NCI-H2107 (cell line): ENCODE results near the gene SNUPN.
"Not testable (repeated sequence)": the region's sequence is repeated elsewhere in the genome, so short reads cannot be mapped to it uniquely, and the experiment has no call there.

ENCODE experiments used
- DNase-seq: peaks from one replicate; lab custom pipeline; 2025; lab: John Stamatoyannopoulos, UW

SNUPN gene

DNA sequence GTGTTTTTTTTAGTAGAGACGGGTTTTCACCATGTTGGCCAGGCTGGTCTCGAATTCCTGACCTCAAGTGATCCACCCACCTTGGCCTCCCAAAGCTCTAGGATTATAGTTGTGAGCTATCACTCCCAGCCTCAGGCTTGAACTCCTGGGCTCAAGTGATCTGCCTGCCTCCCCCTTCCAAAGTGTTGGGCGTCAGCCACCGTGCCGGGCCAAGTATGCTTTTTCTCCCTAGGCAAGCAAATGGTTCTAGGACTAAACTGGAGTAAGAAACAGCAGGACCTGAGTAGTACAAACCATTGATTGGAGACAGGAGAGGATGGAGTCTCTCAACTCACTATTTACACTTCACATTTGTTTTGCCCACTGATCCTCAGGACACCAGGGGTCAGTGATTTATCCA is 41.8 kb downstream of the SNUPN start:
- DNase-seq = no peak

DNA sequence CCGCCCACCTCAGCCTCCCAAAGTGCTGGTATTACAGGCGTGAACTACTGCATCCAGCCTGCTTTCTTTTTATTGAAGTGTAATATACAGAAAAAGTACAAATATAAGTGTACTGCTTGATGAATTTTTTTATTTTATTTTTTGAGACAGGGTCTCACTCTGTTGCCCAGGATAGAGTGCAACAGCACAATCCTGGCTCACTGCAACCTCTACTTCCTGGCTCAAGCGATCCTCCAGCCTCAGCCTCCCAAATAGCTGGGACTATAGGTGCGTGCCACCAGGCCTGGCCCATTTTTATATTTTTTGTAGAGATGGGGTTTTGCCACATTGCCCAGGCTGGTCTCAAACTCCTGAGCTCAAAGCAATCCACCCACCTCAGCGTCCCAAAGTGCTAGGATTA is 42.6 kb downstream of the SNUPN start:
- DNase-seq = not testable (repeated sequence)

GRCh38 chr15:75578948-75579920 is 46.3 kb downstream of the SNUPN start, which contains the start of gene PTPN9:
Gene PTPN9, minus strand, starts transcription at chr15:75579315. Its CDS starts 539 bp downstream, at chr15:75578776.
- DNase-seq = peak; percentile 13

GRCh38 chr15:75578173-75578947 is 47.2 kb downstream of the SNUPN start:
- DNase-seq = no peak

- DNase-seq = no peak
These were observed 47.9 kb downstream of the SNUPN start for GRCh38 chr15:75577401-75578172.

DNA sequence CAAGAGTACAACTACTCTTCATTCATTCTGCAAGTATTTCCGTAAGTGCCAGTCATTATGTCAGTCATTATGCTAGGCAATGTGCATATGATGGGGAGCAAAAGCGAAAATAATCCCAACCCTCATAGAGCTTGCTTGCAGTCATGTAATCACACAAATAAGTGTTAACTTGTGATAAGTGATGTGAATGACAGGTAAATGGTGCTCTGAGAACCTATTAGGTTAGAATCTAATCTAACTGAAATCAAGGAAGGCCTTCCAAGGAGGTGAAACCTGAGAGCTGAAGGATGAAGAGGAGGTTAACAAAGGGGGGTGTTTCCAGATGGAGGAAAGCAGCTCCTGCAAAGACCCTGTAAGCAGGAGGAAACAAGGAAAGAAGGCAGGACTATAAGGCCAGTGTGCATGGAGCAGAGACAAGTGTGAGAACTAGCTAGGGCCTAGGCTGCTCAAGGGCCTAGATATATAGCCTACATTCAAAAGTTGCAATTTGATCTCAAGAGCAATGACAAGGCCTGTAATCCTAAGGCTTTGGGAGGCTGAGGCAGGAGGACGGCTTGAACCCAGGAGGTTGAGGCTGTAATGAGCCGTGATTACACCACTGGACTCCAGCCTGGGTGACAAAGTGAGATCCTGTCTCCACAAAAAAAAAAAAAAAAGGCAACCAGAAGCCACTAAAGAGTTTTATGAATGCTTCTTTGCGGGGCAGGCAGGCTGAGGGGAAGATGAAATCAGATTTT is 51.7 kb downstream of the SNUPN start:
- DNase-seq = no peak

DNA sequence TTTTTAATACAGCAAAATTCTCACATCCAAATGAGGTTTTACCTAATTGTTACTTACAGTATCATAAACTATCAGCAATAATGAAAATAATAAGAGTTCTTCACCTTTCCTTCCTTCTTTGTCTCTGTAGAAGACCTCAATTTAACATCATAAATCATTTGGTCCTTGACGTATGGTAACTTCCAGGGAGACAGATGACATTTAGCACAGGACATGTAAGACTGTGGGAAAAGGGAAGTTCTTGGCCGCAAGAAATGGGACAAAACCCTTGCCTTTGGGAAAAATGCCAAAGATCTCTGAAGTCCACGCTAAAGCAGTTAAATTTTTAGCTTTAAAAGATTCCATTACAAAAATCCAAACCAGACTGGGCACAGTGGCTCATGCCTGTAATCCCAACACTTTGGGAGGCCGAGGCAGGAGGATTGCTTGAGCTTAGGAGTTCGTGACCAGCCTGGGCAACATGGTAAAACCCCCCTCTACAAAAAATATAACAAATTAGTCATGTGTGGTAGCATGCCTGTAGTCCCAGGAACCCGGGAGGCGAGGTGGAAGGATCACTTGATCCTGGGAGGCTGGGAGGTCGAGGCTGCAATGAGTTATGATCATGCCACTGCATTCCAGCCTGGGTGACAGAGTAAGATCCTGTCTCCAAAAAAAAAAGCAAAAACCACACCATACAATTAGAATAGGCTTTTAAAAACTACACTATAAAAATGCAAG is 55.2 kb downstream of the SNUPN start:
- no peak for DNase-seq

GRCh38 chr15:75565062-75565970 is 60.2 kb downstream of the SNUPN start:
- no peak for DNase-seq

- no peak for DNase-seq
These were observed 63.6 kb downstream of the SNUPN start for GRCh38 chr15:75561888-75562287.

GRCh38 chr15:75559360-75559759 is 66.2 kb downstream of the SNUPN start:
- not testable (repeated sequence) for DNase-seq

DNA sequence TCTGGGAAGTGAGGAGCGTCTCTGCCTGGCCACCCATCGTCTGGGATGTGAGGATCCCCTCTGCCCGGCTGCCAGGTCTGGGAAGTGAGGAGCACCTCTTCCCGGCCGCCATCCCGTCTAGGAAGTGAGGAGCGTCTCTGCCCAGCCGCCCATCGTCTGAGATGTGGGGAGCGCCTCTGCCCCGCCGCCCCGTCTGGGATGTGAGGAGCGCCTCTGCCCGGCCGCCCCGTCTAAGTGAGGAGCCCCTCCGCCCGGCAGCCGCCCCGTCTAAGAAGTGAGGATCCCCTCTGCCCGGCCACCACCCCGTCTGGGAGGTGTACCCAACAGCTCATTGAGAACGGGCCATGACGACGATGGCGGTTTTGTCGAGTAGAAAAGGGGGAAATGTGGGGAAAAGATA is 66.6 kb downstream of the SNUPN start:
- not testable (repeated sequence) for DNase-seq

DNA sequence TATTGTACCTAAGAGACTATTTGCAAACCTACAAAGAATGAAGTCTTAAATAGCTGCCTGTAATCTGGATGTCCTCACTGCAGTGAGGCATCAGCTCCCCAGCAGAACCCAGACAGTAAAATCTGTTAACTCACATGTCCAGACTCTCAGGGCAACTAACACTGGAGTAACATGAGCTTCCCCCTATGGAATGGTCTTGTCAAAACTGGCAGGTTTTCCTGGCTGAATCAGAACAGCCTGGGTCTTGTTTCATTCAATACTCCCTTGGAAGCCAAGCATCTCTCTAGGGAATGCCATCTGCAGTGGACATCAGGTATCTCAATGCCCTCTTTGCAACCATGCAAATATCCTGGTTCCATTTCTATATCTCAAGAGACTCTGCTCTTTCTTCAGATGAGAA is 70.8 kb downstream of the SNUPN start:
- DNase-seq = no peak

GRCh38 chr15:75553659-75554058 is 71.9 kb downstream of the SNUPN start:
- DNase-seq = no peak

DNA sequence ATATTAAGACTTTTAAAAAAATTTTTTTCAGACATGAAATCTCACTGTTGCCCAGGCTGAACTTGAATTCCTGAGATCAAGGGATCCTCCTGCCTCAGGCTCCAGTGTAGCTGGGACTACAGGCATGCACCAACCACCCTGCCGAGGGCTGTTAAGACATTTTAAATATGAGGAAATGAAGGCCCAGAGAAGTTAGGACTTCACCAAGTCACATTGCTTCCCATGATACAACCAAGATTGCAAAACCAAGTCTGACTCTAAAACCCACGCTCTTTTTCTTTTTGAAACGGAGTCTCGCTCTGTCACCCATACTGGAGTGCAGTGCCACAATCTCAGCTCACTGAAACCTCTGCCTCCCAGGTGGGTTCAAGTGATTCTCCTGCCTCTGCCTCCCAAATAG is 74.4 kb downstream of the SNUPN start:
- no peak for DNase-seq
